Esophagus mucosa (tissue), 1 donor: Measurements from ENCODE around the gene RNF32. TPM values are rescaled to one million over a fixed set of nuclear protein-coding genes. Genes with fewer than 3 reads are reported as not detected.
A peak's percentile ranks its signal among the peaks of the same experiment; 100 is the strongest.

Source experiments
- ATAC-seq: fragments of 200-7000 bp; cut with Tn5 transposase; one replicate; pipeline ENCODE4 v1.9.1; 2020
- total RNA-seq: library from RNA; stranded (reverse); gene quantifications from one replicate; pipeline ENCODE4 v1.2.4, GENCODE V29; 2023
- donor health status: DM: yes; HTN: yes; CAD: no.

Gene RNF32
- 1.8 TPM for total RNA-seq

- peak; percentile 99 for ATAC-seq
These were observed at the start of gene RNF32 for GRCh38 chr7:156640257-156640948. Gene RNF32 (plus strand): TSS chr7:156640774. CDS start chr7:156643878, 3,104 bp downstream.

DNA sequence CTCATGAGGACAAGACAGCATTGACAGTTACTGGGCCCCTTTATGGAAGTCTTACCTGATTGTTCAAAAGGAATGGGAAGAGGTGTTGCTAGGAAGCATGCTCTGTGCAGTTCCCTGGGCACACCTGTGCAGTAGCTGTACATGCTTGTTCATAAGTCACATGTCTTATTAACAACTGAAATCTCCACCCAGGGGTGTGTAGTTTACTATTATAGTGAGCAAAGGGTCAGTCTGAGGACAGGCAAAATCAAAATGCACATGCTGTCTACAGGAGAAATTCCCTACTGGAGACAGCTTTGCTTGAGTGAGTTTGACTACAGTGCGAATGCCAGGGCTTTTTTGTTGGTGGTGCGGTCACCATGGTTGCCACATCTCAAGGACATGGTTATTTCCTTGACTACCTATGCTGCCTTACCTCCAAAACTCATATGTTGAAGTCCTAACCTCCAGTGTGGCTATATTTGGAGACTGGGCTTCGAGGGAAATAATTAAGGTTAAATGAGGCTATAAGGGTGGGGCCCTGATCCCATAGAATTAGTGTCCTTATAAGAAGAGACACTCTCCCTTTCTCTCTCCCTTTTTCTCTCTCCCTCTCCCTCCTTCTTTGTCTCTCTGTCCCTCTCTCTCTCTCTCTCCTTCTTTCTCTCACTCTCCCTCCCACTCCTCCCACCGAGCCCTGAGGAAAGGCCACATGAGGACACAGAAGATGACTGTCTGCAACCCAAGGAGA lies 48.3 kb upstream of the RNF32 start:
- no peak for ATAC-seq

DNA sequence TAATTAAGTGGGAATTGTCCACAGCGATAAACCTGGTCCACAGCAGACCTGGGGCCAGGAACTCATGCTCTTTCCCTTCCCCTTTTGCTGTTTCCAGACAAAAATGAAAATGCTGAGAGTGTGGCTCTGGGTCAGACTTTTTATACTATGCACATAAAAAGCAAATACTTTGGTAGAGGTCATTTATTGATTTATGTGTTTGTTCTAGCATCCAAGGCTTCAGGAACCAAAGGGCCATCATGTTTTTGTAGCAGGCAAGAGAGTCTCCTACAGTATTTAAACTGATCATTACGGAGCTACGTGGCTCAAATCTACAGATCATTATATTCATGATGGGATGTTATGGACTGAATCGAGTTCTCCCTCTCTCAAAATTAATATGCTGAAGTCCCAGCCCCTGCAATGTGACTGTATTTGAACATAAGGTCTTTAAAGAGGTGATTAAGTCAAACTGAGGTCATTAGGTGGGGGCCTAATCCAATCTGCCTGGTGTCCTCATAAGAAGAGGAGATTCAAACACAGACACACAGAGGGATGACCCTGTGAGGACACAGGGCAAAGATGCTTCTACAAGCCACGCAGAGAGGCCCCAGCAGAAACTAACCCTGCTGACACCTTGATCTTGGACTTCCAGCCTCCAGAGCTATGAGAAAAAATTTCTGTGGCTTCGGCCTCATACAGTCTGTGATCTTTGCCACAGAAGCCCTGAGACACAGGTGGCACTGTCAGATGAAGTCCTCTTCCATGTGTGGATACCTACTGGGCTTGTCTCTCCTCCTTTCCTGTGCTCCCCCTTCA lies 46.1 kb upstream of the RNF32 start:
- ATAC-seq, result no peak

DNA sequence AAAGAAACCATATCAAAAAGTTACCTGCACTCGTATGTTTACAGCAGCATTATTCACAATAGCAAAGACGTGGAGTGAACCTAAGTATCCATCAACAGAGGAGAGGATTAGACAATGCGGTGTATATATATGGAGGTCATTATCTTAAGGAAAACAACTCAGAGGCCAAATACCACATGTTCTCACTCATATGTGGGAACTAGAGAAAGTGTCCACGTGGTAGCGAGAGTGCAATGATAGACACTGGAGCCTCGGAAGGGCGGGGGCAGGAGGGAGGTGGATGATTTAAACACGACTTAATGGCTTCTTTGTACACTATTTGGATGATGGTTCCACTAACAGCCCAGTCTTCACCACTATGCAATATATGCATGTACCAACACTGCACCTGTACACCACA lies 40.1 kb upstream of the RNF32 start:
- no peak for ATAC-seq

GRCh38 chr7:156602283-156602682 lies 38.3 kb upstream of the RNF32 start:
- ATAC-seq, result no peak

DNA sequence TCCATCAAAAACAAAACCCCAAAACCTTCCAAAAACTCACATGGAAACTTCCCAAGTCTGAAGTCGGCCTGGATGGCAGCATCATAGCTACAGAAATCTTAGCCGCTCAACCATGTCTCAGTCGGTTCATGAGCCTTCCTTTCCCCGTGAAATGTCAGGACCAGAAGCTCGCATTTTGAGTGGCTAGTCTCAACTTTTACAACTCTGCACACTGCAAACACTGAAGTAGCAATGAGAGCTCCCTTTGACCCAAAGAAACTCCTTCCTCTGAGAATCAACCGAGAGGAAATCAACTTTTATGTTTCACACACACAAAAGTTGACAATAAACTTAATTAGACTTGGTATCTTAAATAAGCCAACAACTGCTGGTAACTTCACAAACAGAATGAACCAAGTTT lies 37.6 kb upstream of the RNF32 start:
- ATAC-seq, result no peak

- no peak for ATAC-seq
These were observed 36.9 kb upstream of the RNF32 start for GRCh38 chr7:156603629-156604028.

GRCh38 chr7:156604311-156604710 lies 36.3 kb upstream of the RNF32 start:
- ATAC-seq, result no peak

- ATAC-seq, result no peak
These were observed 35.5 kb upstream of the RNF32 start for GRCh38 chr7:156604836-156605695.

- ATAC-seq, result no peak
These were observed 34.4 kb upstream of the RNF32 start for GRCh38 chr7:156606135-156606534.

DNA sequence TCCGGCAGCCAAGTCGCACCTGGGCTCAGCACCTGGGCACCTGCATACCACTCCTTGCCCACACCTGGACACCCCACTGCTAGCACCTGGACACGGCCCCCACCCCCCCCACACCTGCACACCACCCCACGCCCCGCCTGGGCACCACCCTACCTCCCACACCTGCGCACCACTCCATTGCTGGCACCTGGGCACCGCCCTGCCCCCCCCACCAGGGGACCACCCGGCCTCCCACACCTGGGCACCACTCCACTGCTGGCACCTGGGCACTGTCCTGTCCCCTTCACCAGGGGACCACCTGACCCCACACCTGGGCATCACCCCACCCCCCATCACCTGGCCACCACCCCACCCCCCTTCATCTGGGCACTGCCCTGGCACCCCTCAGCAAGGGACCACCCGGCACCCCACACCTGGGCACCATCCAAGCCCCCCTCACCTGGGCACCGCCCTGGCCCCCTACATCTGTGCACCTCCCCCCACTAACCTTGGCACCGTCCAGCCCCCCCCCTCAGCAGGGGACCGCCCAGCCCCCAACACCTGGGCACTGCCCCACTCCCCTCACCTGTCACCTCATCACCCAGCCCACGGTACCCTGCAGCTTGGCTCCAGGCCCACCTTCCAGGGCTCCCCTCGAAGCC lies 33.8 kb upstream of the RNF32 start:
- peak; percentile 24 for ATAC-seq

DNA sequence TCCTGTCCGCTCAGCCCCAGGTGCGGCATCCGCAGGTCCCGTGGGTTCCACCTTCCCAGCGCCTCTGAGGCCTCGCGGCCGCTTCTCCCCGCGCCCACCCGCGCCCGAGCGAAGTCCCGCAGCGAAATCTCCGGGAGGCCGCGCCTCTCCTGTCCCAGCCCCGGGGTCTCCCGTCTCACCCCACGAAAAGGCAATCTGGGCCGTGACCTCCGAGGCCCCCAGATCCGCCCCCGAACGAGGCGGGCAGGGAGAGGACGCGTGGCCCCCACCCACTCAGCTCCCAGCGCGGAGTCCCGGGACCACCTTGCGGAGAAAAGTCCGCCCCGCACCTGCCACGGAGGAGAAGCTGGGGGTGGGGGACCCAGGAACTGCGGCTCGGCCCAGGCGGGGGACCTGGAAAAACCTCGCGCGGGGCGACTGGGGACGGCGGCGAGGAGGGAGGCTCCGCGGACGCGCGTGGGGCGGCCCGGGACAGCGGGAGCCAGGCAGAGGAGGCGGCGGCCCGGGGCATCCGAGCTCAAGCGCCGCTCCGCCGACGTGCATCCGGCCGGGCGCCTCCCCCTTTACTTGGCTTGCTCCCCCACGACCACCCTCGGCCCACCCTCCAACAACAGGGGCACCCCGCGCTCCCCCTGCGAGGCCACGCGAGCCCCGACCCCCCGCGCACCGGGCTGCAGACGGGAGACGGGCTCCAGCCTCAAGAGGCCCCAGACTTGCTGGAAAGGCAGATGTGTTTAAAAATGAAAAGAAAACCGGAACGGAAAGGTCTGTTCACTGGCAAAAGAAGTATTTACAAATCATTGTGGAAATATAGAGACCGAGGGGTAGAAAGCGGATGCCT lies 33.0 kb upstream of the RNF32 start:
- ATAC-seq, result no peak

DNA sequence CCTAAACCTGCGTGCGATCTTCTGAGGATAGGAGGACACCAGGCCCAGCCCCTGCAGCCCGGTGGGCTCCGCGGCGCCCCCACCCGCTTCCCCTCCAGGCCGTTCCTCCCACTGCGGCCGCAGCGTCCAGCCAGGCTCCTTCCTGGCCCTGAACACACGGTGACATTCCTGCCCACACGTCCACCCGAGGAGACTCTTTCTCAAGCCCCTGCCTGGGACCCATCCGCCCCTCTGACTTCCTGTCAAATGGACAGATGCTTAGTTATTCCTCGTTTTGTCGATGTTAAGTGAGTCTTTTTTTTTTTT lies 32.4 kb upstream of the RNF32 start:
- ATAC-seq, result no peak

DNA sequence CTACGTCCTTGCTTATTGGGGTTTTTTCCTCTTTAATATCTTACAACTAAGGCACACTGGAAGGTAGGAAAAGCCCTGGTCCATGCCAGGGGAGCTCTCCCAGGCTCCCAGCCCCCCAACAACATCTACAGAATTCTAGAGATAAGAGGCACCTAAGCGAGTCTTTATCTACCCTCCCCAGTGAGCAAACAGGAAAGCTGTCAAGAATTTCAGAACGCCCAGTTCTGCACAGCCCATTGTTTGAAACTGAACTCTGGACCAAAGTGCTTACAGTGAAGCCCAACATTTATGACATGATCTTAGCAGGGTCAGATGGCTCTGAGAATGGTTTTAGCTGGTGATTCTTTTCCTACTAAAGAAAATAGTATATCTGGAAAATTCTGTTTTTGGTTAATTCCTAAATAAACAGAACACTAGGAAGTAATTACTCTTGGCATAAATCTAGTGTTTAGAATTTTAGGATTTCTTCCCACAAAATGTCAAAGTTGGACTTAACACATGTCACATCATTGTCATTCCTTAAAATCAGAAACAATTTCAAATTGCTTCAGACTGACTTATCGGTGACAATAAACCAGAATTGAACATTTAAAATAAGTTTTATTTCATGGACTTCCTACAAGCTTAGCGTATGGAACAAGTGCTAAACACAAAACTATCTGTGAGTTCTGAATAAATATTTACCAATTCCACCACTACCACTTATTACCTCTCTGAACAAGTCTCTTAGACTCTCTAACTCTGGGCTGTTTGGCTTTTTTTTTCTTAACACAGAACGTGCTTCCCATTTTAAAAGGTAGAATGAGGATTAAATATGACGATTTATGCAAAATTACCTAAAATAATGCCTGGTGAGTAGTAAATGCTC lies 31.3 kb upstream of the RNF32 start:
- ATAC-seq, result no peak

GRCh38 chr7:156610130-156610529 lies 30.4 kb upstream of the RNF32 start:
- no peak for ATAC-seq

DNA sequence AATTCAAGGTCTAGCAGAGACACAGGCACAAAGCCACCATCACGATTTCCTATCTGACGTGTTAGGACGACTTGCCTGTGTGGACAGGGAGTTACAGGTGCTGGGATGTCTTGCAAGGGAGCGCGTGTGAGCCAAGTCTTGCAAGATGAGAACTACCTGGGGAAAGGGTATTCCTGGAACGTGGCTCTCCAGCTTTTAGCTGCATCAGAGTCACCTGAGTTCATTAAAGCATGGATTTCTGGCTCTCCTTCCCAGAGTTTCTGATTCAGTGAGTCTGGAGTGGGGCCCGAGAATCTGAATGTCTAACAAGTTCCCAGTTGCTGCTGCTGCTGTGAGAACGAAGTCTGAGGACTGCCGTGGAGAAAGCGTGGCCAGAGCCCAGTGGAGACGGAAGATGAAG lies 30.0 kb upstream of the RNF32 start:
- ATAC-seq, result no peak

DNA sequence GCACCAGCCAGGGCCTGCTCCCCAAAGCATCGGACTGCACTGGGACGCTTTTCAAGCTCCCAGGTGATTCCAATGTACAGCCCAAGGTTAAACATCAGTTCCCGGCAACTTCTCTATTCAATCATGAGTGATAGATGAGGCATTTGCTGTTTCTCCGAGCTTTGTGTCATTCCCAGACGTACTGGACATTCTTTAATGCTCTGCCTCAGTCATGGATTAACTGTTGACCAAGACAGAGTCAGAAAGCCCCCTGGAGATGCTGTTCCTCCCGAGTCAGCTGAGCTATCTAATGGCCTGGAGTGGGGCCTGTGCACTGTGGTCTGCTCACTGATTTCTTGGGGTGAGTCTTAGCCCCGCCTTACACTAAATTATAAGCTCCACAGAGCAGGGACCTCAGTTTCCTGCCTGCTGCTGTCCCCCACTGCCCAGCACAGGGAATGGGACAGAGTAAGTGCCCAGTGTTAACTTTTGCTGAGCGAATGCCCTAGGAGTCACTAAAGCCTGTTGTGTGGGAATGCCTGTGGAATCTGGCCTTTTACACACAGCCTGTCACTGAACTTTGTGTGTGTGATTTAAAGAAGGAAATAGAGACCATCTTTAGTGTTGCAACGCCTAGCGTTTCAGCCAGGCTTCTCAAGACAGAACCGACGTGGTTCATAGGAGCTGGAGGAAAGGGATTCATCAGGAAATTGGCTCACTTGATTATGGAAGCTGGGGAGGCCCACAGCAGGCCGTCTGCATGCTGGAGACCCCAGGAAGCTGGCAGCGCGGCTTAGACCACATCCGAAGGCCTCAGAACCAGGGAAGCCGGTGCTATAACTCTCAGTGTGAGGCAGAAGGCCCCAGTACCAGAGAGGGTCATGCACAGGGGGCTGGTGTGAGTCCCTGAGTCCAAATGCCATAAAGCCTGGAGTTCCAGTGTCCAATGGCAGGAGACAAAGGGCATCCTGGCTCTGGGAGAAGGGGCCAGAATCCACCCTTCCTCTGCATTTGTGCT lies 29.3 kb upstream of the RNF32 start:
- no peak for ATAC-seq

DNA sequence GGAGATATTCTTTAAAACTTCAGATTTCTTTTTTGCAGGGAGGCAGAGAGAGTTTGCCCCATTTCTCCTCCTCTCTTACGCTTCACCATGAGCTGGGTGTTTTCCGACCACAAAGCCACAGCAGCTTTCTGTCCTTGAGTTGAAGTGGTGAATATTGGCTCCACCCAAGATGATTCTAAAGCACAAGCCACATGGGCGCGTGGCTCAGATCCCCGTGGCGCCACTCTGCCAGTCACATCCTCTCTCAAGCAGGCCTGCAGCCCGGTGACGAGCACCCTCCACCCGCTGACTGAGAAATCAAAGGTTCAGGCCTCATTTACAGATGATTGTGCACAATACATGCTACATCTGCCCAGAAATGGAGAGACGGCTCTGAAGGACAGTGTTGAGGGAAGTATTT lies 27.6 kb upstream of the RNF32 start:
- no peak for ATAC-seq
